ENCODE results near the gene PPP1R8.

PPP1R8 gene

GRCh38 chr1:27872802-27873551 lies 42.4 kb downstream of the PPP1R8 start:
- TF ChIP-seq CTCF (IDR thresholded peaks at IDR 0.05; ENCODE audit: low read length, missing control alignments) = no peak
- peak overlapping the region; percentile 72 for H3K4me3 ChIP-seq (replicated peaks; ENCODE audit: low read depth, low read length)
- peak; percentile 16 for DNase-seq (ENCODE audit: low read depth)

GRCh38 chr1:27873671-27874384 lies 43.2 kb downstream of the PPP1R8 start:
- H3K4me3 ChIP-seq (replicated peaks; ENCODE audit: low read depth, low read length) = no peak overlapping the region
- TF ChIP-seq CTCF (IDR thresholded peaks at IDR 0.05; ENCODE audit: low read length, missing control alignments) = no peak
- no peak for DNase-seq (ENCODE audit: low read depth)

GRCh38 chr1:27876341-27877114 lies 45.9 kb downstream of the PPP1R8 start:
- H3K4me3 ChIP-seq (replicated peaks; ENCODE audit: low read depth, low read length) = no peak overlapping the region
- no peak for TF ChIP-seq CTCF (IDR thresholded peaks at IDR 0.05; ENCODE audit: low read length, missing control alignments)
- no peak for DNase-seq (ENCODE audit: low read depth)

- no peak for TF ChIP-seq CTCF (IDR thresholded peaks at IDR 0.05; ENCODE audit: low read length, missing control alignments)
- no peak for DNase-seq (ENCODE audit: low read depth)
- no peak overlapping the region for H3K4me3 ChIP-seq (replicated peaks; ENCODE audit: low read depth, low read length)
Observed at GRCh38 chr1:27877115-27877416, 46.5 kb downstream of the PPP1R8 start.

GRCh38 chr1:27878039-27878438 lies 47.5 kb downstream of the PPP1R8 start:
- DNase-seq (ENCODE audit: low read depth) = no peak
- no peak overlapping the region for H3K4me3 ChIP-seq (replicated peaks; ENCODE audit: low read depth, low read length)
- no peak for TF ChIP-seq CTCF (IDR thresholded peaks at IDR 0.05; ENCODE audit: low read length, missing control alignments)

GRCh38 chr1:27878787-27879335 lies 48.3 kb downstream of the PPP1R8 start:
- no peak for DNase-seq (ENCODE audit: low read depth)
- TF ChIP-seq CTCF (IDR thresholded peaks at IDR 0.05; ENCODE audit: low read length, missing control alignments) = no peak
- no peak overlapping the region for H3K4me3 ChIP-seq (replicated peaks; ENCODE audit: low read depth, low read length)
